Retina (tissue), 1 donor: ENCODE measurements around the gene EIF4A2.
"Not testable (repeated sequence)": the region's sequence is repeated elsewhere in the genome, so short reads cannot be mapped to it uniquely, and the experiment has no call there.

Experiments
- DNase-seq: peaks from one replicate; pipeline ENCODE4 v3.0.0-alpha.2; 2016

The EIF4A2 gene

DNA sequence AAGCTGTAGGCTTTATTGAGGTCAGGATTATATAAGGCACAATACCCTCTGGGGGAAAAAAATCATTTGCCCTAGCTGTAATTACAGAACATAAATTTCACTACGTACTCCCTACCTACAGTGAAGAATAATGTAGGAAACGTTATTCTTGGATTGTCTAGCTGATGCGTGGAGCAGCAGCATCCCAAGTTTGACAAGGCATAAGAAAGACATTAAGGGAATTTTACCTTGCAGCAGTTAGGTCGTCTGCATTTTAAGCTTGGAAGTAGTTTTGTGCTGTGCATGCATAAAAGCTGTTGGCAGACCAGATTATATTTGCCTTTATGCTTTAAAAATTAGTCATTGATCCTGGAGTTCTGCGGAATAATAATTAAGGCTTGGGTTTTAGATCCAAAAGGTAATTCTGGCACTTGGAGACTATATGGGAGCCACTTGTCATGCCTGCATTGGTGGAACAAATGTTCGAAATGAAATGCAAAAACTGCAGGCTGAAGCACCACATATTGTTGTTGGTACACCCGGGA, 2.2 kb downstream of the EIF4A2 start:
- DNase-seq: no peak

DNA sequence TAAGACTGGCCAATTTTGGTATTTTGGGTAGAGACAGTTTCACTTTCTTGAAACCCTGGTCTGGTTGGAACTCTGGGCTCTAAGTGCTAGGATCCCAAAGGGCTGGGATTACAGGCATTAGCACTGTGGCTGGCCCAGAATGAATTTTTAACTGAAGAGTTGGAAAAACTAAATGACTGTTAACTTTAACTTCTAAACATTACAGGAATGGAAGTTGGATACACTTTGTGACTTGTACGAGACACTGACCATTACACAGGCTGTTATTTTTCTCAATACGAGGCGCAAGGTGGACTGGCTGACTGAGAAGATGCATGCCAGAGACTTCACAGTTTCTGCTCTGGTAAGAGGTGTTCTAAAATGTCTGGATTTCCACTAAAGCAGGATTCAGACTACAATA, 3.5 kb downstream of the EIF4A2 start:
- no peak for DNase-seq

DNA sequence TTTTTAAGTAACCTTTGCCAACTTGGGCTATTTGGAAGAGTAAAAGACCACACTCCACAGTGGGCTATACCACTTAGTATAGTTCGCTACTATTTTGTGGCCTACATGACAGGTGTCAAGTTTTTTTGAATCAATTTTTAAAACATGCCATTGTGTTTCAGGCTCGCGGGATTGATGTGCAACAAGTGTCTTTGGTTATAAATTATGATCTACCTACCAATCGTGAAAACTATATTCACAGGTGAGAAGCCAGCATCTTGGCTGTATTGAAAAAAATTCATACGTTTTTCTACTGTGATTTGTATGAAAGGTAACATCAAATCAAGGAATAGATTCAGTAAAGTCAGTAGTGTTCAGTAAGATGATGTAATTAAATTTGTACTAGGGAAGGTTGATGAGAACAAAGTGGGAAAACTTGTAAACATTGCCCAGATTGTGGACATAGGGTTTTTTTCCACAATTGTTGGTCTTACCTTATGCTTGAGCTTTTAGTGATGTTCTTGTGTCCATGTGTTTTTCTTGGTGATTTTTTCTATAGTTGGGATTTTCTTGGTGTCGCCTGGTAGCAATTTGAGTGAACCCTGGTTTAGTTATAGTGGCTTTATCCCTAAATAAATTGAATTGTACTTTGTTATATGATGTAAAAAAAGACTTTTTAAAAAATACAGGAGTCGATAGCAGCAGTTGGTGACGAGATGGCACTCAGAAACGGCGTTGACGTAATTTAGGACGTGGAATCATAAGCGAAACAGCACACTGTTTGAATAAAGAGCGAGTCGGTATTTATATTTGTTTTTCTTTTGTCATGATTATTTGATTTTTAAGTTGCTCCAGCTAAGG, 4.5 kb downstream of the EIF4A2 start:
- no peak for DNase-seq

DNA sequence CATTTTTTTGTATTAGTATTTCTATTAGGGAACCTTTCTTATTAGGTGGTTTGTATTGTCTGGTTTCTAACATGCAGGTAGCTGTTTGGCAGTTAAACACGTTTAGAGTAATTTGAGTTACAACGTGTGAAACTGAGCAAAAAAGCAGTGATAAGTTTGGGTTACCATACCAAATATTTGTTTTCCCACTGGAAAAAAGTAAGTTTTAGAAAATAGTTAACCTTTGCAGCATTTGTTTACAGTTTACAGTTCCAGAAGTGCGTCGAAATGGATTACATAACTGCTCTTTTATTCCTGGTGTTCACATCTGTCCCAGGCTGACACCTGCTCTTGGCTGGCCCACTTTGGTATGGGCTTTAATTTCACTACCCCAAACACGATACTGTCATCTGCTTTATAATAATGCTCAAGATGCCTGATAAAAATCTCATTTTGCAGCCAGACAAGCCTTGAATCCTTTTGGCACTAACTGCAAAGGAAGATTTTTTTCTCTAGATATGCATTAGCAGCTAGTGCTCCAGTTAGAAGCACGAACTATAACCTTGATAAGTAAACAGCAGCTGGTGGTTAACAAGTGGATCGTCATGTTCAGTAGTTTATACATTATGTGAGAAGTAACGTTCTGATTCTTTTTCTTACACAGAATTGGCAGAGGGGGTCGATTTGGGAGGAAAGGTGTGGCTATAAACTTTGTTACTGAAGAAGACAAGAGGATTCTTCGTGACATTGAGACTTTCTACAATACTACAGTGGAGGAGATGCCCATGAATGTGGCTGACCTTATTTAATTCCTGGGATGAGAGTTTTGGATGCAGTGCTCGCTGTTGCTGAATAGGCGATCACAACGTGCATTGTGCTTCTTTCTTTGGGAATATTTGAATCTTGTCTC, 5.3 kb downstream of the EIF4A2 start:
- DNase-seq: no peak

DNA sequence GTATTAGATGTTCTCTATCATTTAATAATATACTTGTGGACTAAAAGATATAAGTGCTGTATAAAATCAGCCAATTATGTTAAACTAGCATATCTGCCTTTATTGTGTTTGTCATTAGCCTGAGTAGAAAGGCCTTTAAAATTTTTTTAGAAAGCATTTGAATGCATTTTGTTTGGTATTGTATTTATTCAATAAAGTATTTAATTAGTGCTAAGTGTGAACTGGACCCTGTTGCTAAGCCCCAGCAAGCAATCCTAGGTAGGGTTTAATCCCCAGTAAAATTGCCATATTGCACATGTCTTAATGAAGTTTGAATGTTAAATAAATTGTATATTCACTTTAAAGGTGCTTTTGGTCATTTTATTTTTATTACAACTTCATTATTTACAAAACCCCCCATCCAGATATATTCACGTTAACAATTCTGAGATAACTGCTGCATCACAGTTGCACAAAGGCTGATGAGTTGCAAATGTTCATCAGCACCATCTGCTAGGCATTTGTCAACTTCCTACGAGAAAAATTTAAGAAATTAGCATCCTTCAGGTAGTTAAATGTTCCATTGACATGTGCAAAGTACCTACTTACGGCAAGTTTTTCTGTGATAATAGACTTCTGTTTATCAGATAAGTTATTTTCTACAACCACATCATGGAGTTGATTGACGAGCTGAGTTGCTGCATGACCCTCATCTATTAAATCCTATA, 6.3 kb downstream of the EIF4A2 start:
- no peak for DNase-seq

DNA sequence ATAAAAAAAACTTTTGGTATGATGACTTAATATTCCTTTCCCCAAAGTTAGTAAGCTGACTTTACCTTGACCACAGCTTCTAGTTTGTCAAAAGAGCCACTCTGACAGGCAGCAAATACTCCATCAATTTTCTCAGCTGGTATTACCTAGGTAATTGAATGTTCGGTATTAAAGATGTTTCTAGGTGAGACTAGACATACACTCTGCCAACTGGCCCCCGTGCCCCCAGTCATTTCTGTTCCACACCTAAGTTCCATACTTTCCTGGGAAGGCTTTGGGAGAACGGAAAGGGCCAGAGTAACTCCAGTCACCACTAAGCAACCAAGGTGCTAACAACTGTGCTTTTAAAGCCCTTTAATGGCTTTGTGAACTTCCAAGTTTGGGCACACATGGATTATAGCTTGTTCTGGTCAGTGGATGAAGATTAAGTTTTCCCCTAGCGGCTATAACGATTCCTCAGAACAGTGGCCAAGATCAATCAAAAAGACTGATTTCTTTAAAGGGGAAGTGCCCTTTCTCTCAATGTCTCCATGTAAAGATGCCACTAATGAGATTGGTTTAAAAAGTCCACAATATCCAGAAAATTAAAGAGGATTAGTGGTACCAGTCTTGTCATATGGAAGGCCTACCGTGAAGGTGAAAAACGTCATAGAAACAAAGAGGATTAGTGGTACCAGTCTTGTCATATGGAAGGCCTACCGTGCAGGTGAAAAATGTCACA, 7.0 kb downstream of the EIF4A2 start:
- DNase-seq: no peak

DNA sequence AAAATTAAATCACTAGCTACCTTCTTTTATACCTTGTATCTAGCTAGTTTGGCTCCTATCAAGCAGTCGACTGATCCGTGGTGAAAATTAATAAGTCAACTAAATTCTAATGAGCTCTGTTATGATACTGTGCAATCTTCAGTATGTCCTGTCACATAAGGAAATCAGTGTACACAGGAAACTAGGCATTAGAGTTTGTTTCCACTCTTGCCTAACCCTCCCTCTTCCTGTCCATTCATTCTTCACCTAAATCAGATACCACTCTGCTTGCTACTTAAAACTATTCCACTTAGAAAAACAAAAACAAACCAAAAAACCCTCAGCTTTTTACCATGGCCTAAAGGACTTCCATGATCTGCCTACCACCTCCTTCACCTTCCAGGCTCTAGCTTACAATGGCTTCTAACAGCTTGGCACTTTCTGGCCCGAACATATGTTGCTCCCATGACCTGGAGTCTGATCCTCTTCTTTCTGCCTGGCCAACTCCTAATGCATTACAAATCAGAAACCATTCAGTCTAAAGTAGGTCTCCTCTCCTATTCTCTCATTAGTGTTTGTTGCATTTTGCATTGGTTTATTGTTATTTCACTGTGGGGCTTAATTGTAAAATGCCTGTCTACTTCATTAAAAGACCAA, 15.0 kb downstream of the EIF4A2 start:
- peak; percentile 32 for DNase-seq

DNA sequence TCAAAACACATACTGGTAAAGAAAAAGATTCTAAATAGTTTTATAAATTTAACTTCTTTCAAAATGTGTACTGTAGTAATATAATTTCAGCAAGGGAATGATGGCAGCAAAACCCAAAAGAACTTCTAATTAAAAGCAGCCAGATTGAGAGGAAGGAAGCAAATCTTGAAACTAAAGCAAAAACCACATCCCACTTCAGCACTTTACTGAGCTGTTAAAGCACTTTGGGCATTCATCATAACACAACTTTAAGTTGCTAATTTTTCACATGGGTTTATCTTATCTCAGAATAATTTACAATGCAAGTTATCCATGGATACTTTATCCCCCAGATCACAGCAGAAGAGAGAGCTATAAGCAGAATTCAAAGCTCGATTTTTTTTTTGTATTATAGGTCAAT, 16.9 kb downstream of the EIF4A2 start:
- no peak for DNase-seq

DNA sequence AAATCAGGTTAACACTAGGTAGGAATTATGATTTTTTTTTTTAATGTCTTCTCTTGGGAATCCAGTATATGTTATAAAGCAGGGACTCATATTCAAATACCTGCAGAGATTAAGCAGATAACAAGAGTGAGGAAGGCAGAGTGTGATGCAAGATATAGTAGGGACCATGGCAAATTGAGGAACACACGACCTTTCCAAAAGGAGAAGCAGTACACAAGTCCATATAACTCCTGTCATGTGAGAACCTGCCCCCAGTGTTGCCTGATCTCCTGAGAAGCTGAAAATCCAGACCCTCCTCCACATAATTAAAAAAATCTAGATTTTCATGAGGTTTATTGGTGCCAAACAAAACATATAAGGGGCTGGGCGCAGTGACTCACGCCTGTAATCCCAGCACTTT, 19.3 kb downstream of the EIF4A2 start:
- no peak for DNase-seq

DNA sequence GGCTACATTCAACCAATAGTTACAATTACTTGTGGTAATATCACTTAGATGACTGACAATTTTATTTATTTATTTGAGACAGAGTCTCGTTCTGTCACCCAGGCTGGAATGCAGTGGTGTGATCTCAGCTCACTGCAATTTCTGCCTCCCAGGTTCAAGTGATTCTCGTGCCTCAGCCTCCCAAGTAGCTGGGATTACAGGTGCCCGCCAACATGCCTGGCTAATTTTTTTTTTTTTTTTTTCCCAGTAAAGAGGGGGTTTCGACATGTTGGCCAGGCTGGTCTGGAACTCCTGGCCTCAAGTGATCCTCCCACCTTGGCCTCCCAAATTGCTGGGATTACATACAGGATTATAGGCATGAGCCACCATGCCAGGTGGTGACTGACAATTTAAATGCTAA, 20.1 kb downstream of the EIF4A2 start:
- not testable (repeated sequence) for DNase-seq

DNA sequence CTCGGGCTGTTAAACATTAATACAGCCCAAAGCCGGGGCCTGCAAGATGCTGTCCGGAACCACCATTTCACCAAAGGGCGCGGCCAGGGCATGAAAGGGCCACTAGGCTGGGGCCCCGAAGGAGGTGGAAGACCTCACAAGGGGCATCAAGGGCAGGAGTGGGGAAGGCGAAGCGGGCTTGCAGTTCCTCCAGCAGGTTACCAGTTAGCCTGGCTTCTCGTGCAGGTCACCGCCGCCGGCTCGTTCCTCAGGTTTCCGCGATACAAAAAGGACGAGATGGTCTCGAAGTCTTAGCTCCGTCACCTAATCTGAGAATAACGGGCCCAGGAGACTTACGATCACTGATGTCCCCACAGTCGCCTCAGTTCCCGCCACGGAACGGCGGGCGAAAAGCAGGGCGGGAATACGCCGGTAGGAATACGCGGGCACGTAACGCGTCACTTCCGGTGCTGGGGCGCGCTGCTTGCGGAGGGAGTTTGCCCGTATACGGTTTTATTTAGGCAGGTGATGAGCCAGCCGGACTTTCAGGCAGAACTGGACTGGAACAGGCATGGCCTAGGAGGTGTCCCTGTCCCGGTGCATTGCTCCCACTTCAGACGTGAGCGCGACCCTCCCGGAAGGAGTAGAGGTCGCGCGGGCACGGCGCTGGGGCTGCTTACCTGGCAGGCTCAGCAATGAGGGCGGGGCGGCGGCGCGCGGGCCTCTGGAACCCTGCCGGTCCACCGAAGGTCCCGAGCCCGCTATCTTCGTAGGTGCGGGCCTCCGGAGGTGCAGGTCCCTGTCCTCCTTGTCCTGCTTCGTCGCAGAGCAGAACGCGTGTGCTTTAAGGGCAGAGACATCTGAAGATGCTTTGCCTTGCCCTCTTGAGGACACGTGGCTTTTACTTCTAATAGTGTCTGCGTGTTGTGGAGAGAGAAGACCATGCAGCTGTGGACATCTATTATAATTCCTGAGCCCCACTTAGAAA, 23.0 kb downstream of the EIF4A2 start, which contains the start of gene RFC4:
TSS of gene RFC4 (minus strand) at position 394 of the 967 bp plus-strand sequence. CDS start 1,769 bp downstream, outside the sequence.
- peak; percentile 95 for DNase-seq

DNA sequence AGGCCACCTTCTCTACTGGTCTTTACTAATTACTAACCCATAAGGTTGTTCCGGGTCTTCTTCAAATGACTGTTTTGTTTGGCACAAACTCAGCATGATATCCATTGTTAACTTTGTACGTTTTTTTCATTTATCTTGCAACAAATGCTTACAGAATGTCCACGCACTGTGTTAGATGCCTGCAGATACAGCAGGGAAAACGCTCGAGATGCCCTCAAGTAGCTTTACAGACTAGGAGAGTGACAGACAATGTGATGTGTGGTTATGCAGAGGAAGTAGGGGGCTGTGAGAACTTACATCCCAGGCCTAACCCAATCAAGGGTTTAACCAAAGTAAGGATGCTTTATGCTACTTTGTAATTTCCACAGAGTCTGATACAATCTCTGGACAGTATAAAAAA, 23.9 kb downstream of the EIF4A2 start:
- DNase-seq: no peak

DNA sequence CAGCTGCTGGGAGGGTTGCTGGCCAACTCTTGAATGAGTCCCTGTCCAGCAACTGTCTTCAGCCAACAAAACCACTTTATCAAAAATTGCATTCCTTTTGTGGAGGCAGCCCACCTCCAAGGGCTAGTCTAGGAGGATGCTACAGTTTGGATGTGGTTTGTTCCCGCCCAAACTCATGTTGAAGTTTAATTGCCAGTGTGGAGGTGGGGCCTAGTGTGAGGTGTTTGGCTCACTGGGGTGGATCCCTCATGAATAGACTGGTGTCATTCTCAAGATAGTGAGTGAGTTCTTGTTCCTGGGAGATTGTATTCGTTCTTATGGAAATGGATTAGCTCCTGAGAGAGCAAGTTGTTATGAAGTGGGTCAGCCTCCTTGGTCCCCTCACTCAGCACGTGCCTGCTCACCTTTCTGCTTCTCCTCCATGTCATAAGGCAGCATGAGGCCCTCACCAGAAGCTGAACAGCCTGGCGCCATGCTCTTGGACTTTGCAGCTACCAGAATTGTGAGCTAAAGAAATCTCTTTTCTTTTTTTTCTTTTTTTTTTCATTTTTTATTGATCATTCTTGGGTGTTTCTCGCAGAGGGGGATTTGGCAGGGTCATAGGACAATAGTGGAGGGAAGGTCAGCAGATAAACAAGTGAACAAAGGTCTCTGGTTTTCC, 27.1 kb downstream of the EIF4A2 start:
- no peak for DNase-seq

DNA sequence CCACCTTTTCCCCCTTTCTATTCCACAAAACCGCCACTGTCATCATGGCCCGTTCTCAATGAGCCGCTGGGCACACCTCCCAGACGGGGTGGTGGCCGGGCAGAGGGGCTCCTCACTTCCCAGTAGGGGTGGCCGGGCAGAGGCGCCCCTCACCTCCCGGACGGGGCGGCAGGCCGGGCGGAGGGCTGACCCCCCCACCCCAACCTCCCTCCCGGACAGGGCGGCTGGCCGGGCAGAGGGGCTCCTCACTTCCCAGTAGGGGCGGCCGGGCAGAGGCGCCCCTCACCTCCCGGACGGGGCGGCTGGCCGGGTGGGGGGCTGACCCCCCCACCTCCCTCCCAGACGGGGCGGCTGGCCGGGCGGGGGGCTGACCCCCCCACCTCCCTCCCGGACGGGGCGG, 27.9 kb downstream of the EIF4A2 start:
- not testable (repeated sequence) for DNase-seq

DNA sequence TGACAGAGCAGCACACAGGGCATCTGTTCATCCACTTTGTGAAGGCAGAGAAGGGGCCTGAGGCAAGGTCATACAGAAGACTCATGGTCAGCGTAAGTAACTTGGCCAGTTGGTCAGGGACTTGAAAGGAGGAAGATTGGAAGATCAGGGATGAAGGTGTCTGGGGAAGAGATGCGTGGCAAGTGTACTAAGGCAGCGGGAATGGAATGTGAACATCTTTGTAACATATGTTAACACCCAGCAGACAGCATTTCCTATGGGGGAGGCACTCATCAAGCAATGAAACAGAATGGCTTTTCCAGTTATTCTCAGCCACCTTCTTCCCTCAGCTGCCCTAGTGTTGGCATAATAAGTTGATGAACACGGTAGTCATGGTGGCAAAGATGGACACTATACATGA, 30.7 kb downstream of the EIF4A2 start:
- no peak for DNase-seq

DNA sequence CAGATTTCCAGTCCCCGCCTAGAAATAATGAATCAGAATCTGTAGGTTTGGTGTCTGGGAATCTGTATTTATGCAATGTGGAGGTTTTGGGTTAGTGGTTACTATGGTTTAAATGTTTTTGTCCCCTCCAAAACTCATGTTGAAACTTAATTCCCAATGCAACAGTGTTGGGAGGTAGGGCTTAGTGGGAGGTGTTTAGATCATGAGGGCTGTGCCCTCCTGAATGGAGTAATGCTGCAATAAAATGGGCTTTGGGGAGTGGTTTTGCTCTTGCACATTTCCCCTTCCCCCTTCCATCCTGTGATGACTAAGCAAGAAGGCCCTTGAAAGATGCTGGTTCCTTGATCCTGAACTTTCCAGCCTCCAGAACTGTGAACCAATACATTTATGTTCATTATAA, 32.1 kb downstream of the EIF4A2 start:
- no peak for DNase-seq

DNA sequence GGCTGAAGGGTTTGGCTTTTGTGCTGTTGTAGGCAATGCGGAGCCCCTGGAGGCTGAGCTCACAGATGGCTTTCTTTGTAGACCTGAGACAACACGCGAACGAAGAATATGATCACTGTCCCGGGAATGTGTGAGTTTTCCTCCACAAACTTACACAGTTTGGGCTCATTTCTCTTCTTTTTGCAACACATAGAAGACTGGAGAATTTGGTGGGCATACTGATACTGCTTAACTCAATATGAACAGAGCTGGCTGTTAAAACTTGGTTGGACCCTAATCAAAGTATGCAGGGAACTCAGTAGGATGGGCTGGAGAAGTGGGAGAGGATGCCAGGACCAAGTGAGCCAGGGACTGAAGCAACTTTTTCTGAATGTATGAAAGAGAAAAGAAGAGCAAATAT, 35.1 kb downstream of the EIF4A2 start:
- DNase-seq: no peak

DNA sequence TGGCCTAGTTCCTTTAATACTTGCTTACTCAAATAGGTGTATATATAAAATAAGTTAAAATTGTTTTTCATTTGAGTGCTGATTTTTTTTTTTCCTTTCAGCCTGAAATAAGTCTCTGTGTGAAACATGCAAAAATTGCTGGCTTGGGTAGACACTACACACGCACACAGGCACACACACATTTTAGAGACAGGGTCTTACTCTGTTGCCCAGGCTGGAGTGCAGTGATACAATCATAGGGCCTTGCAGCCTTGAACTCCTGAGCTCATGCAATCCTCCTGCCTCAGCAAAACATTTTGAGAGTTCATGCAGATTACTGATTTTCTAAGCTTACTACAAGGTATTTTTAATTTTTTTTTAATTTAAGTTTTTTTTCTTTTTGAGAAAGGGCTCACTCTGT, 35.6 kb downstream of the EIF4A2 start:
- DNase-seq: no peak

DNA sequence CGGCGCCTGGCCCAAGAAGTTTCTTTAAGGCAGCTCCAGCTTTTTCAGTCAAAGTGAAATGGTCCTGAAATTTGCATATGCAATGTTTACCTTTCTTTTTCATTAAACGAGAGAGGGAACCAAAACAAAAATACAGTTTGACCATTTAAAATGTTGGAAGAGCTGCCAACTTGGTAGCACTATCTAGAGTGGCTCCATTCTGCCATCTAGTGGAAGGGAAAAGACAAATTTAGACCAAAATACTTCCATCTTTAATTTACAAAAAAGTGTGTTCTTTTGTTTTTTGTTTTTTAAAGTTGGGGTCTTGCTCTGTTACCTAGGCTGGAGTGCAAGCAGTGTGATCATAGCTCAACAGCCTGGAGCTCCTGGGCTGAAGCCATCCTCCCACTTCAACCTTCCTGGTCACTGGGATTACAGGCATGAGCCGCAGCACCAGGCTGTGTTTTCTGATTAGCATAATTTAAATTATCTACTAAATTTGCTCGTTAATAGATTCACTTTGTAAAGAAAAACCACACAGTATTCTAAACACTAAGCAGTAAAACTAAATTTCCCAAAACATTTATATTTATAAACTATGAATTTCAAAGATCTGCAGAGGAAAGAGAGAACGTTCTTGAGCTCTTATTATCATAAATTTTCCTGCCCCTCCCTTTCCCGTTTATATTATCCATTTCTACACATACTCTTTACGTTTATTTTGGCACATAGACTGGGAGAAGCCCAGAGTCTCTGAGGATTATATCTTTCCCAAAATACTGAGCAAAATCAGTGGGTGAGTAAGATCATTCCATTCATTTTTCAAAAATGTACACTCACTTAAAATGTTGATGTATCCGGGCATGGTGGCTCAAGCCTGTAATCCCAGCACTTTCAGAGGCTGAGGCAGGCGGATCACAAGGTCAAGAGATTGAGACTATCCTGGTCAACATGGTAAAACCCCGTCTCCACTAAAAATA, 38.3 kb downstream of the EIF4A2 start:
- DNase-seq: peak; percentile 36
